CD4-positive, alpha-beta T cell treated with Interleukin-2 at 100 ng/mL for 4 hours (primary cell): ENCODE results near the gene HAO1.
"Not testable (repeated sequence)": the region's sequence is repeated elsewhere in the genome, so short reads cannot be mapped to it uniquely, and the experiment has no call there.

Experiments
- DNase-seq: peaks from one replicate; pipeline ENCODE4 v3.0.0-alpha.2; 2020; ENCODE audit warnings: low spot score

HAO1 gene

GRCh38 chr20:7855545-7855944 is 84.7 kb downstream of the HAO1 start:
- DNase-seq: no peak

GRCh38 chr20:7853493-7853892 is 86.8 kb downstream of the HAO1 start:
- no peak for DNase-seq

- DNase-seq: no peak
Observed at GRCh38 chr20:7850775-7851490, 89.3 kb downstream of the HAO1 start.

DNA sequence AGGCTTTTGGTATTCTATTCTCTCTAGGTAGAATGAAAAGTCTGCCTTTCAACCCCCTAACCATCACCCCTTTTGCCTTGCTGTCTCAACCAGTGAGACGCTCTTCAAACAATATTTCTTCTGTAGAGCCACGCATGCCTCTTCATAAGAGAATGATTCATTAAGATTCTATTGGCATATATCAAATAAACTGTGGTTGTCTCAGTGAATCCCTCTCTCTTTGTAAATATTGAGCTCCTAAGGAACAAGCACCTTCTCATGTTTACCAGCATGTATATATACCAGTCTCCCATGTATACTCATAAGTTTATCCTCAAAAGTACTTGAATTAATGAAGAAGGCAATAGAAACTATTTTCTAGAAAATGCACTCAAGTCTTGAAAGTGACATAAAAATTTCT is 90.6 kb downstream of the HAO1 start:
- DNase-seq: no peak

DNA sequence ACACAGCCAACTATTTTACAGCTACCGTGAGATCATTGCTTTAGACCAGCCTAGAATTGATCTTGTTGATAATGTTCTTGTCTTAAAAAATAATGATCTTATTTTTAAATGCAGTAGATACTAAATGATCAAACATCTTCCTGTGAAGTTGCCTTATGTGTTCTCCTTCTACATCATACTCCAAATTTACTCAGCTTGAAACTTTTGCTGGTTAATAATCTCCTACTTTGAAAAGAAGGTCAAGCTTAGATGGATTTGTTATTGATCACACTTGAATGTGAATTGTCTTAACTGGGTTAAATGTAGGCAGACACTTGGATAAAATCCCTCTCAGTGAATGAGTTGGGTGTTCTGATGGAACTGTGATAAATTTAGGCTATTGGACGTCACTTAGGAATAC is 91.9 kb downstream of the HAO1 start:
- no peak for DNase-seq

DNA sequence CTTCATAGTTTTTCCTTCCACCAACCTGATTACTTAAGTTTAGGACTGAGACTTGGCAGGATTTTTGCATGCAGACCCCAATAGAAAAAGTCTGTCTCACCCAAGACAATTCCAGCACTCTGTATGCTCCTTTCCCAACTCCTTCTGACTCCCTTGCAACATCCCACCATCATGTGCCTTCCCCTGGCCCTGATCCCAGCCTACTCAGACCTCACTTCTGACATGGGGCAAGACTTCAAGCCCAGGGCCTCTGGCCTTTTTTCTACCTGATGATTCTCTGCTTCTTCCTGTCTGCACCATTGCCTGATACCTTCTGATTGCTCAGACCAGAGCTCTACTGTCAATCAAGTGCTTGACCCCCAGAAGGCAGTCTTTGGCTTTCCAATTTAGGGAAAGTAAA is 96.6 kb downstream of the HAO1 start:
- DNase-seq: no peak

- no peak for DNase-seq
Observed at GRCh38 chr20:7841971-7842310, 98.3 kb downstream of the HAO1 start.

GRCh38 chr20:7841291-7841970 is 98.8 kb downstream of the HAO1 start:
- DNase-seq: no peak

DNA sequence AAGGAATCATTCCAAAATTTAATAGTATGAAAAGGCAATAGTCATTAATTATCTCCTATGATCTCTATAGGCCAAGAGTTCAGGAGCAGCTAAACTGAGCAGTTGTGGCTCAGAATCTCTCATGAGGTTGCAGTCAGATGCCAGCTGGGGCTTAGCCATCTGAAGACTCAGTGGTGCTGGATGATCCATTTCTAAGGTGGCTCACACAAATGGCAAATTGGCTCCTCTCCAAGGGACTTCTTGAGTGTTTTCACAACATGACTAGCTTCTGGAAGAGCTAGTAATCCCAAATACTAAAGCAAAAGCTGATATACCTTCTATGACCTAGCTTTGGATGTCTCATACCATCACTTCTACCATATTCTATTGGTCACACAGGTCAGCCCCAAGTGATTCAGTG is 104.2 kb downstream of the HAO1 start:
- DNase-seq: no peak

- not testable (repeated sequence) for DNase-seq
Observed at GRCh38 chr20:7834441-7834840, 105.8 kb downstream of the HAO1 start.
